ENCODE data around the gene SLC38A1.

GRCh38 chr12:46276756-46277155 lies 7.9 kb upstream of the SLC38A1 start:
- TF ChIP-seq CTCF (conservative IDR thresholded peaks at IDR 0.05; ENCODE audit: low read depth in 2 of 2) (no peak), POLR2AphosphoS5 (IDR thresholded peaks at IDR 0.05; ENCODE audit: low read depth) (no peak), CREB1 (CRISPR knock-in tag; IDR thresholded peaks at IDR 0.05; ENCODE audit: low read depth) (no peak), ETS1 (IDR thresholded peaks at IDR 0.05) (no peak), EZH2 (IDR thresholded peaks at IDR 0.05; ENCODE audit: low read depth, unreplicated experiment) (no peak), ZNF462 (CRISPR knock-in tag; IDR thresholded peaks at IDR 0.05) (no peak), REST (IDR thresholded peaks at IDR 0.05; ENCODE audit: unreplicated experiment) (no peak), STAT1 (IDR thresholded peaks at IDR 0.05; ENCODE audit: unreplicated experiment) (no peak)

Measured in GM23338 (cell line).